Smooth muscle cell of the brain vasculature (primary cell): Measurements from ENCODE around the gene RNASE1.

ENCODE experiments used
- DNase-seq: peaks from one replicate; pipeline ENCODE4 v3.0.0-alpha.2; 2012; ENCODE audit warnings: low read depth, low spot score

The RNASE1 gene

GRCh38 chr14:20807304-20808161, 4.9 kb upstream of the RNASE1 start:
- no peak for DNase-seq

DNA sequence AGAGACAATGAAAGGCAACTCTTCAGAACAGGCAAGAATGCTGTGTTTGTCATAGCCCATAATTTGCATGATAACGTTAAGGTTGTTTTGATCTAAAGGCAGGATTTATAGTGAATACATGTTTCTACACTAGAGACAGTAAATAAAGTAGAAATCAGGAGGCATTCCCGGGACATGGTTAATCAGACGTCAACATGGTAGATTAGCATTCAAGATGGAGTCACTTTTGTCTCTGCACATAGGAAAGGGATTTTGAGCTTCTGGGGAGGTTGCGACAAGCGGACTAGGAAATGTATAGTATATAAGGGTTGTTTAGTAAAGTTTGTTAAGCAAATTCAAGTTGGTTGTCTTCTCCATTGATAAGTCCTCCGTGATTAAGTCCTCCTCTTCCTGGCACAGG, 2.8 kb upstream of the RNASE1 start:
- DNase-seq, result no peak

DNA sequence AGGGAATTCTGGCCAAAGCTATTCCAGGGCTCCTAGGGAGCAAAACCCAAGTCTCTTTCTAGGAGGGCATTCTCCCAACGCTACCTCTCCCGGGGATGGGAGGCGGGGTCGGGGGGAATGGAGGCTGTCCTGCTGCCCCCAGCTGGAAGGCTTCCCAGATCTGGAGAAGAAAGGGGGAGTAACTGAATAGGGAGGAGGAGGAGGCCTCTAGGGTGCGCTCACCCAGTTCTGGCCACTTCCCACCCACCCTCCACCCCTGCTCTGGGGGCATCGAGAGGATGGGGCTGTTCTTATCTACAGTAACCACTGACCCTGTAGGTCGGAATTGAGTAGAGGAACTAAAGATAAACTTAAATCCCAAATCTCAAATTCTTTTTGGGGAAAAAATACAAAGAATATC, 579 bp upstream of the RNASE1 start:
- DNase-seq, result no peak

DNA sequence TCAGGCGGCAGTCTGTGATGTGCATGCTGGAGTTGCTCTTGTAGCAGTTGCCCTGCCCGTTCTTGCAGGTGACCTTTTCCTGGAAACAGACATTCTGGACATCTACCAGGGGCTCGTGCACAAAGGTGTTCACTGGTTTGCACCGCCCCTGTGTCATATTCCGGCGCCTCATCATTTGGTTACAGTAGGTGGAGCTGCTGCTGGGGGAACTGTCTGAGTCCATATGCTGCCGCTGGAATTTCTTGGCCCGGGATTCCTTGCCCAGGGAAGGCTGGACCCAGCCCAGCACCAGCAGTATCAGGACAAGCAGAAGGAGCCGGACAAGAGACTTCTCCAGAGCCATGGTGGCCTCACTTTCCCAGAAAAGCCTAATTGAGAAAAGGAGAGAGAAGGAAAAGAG, 918 bp downstream of the RNASE1 start:
- no peak for DNase-seq

DNA sequence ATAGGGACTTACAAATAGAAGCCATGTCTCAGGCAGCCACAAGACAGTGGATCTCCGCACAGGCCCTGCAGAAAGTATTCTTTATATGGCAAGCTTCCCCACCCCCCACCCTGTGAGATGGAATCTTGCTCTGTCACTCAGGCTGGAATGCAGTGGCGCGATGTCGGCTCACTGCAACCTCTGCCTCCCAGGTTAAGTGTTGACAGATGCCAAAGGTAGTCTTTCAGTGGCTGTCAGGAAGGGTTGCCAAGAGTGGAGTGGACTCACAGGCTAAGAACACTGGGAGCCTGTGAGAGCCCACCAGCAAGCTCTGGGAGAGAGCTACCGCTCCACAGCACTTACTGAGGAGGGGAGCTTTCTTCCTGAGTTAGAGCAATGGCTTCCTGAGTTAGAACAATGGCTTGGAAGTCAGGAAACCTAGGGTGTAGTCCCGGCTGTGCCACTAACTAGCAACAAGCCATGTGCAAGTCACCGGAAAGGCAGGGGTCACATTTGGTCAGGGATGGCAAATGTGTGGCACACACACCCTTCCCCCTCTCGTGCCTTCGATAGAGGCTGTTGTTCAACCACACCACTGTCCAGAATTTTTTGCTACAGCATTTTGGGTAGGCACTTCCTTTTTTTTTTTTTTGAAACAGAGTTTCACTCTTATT, 2.6 kb downstream of the RNASE1 start:
- DNase-seq, result no peak

GRCh38 chr14:20799456-20799891, 3.2 kb downstream of the RNASE1 start:
- DNase-seq, result no peak

GRCh38 chr14:20798932-20799331, 3.7 kb downstream of the RNASE1 start:
- DNase-seq, result no peak

DNA sequence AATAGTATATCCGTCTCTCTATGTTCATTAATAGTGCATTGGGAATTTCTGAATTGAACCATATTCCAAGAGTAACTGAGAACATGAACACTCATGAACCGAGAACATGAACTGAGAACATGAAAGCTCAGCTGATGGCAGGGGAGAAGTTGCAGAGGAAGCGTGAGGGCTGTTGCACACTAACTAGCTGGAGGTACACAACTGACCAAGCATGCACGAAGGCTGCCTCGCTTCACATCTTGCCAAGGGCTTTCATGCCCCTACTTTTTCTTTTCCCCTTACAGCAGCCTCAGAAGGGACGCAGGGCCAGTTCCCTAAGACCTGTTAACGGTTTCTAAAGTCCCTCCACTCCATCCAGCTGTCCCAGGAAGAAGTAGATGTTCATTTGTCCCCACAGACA, 4.3 kb downstream of the RNASE1 start:
- no peak for DNase-seq

DNA sequence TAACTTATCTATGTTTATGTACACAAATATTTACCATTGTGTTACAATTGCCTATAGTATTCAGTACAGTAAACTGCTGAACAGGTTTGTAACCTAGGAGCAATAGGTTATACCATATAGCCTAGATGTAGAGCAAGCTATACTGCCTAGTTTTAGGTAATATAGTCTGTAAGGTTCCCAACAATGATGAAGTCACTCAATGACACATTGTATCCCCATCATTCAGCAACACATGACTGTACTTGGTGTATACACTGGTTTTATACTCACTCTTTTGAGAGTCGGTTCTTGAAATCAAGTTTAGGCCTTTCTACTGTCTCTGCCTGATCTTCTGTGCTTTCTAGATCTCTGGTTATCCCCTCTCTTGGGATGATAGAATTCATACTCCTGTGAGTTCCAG, 5.5 kb downstream of the RNASE1 start:
- DNase-seq, result no peak

DNA sequence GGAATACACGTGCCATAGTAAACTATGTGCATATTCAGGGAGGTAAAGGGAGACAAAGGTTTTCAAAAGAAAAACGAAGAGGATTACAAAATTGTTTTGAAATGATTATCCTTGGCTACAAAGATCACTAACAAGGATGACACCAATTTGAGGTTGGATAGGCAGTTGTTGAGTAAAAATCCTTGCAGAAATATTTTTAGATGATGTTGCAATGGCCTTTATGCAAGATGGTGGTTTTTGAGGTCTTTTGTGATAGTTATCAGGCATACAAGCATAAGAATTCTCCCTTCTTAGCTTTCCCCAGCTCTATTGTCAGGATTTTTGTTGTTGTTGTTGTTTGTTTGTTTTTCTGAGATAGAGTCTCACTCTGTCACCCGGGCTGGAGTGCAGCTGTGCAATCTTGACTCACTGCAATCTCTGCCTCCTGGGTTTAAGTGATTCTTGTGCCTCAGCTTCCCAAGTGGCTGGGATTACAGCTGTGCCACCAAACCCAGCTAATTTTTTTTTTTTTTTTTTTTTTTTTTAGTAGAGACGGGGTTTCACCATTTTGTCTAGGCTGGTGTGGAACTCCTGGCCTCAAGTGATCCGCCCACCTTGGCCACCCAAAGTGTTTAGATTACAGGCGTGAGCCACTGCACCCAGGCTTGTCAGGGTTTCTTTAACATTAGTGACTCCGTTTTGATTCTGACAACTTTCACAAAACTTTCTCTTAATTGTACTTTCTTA, 7.8 kb downstream of the RNASE1 start:
- DNase-seq, result no peak

- no peak for DNase-seq
Observed at GRCh38 chr14:20792556-20792955, 10.1 kb downstream of the RNASE1 start.

GRCh38 chr14:20791597-20791996, 11.0 kb downstream of the RNASE1 start:
- no peak for DNase-seq

DNA sequence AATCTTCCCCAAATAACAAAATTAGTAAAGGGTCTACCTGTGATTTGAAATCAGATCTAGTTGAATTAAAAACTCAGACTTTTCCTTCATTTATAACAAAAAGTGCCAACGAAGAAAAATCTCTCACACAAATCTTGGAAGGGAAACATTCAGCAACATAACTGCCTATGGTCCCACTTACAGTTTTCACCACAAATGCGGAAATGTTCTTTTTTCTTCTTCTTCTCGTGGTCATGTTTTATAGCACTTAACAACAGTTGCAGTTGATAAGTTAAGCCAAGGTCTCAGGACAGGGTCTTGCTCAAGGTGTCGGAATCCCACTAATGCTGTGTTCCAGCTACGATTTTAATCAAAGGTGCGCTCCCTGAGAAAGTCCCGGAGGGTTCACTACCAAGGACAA, 11.5 kb downstream of the RNASE1 start:
- DNase-seq, result no peak

DNA sequence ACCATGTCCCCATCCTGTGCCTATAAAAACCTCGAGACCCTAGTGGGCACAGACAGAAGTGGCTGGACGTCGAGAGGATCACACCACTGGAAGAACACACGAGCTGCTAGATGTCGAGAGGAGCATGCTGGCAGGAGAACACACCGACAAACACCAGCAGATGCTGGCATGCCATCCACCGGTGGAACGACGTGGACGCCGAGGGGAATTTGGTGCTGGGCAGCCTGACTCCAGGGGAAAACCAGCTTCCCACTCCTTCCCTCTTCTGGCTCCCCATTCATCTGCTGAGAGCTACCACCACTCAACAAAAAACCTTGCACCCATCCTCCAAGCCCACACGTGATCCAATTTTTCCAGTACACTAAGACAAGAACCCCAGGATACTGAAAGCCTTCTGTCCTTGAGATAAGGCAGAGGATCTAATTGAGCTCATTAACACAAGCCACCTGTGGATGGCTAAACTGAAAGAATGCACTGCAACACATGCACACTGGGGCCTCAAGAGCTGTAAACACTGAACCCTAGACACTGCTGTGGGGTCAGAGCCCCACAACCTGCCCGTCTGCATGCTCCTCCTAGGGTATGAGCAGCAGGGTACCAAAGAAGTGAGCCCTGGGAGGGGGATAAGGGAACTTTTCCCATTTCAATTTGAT, 12.1 kb downstream of the RNASE1 start:
- no peak for DNase-seq

DNA sequence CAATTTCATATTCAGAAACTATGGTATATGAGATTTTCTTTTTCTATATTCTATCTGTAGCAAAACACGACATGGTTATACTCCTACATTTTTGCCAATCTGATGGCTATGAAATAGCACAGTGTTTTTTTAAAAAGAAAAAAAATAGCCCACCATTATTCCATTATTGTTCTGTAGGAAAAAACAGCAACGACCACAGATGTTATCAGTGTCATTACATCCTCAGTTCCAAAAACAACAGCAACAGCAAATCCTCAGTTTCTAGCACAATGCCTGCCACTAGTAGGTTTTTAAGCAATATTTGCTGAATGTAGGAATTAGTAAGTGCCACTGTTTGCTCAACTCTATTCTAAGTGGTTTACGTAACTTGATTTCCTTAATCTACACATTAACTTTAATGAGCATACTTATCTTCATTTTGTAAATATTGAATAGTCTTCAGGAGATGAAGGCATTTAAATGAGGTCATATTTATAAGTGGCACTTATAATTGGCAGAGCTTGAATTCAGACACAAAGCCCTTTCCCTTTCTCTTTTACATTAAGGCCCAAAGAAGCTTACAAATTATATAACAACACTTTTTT, 13.3 kb downstream of the RNASE1 start:
- DNase-seq, result no peak

DNA sequence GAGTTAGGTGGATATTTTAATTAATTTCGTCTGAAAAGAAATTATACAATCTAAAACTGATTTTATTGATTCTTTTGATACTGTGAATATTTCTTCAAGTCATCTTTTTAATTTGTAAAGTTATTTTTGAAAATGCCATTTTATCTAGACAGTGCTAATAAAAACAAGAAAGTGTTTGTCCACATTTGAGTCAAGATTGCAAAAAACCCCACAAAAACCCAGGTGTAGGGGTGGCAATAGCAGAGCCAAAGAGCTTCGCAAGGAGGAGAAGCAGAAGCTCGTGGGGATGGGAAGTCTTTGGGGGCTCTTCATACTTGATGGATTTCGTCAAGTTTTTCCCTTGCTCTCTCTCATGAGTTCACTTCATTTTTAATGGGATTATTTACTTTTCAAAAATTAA, 15.6 kb downstream of the RNASE1 start:
- DNase-seq, result no peak

DNA sequence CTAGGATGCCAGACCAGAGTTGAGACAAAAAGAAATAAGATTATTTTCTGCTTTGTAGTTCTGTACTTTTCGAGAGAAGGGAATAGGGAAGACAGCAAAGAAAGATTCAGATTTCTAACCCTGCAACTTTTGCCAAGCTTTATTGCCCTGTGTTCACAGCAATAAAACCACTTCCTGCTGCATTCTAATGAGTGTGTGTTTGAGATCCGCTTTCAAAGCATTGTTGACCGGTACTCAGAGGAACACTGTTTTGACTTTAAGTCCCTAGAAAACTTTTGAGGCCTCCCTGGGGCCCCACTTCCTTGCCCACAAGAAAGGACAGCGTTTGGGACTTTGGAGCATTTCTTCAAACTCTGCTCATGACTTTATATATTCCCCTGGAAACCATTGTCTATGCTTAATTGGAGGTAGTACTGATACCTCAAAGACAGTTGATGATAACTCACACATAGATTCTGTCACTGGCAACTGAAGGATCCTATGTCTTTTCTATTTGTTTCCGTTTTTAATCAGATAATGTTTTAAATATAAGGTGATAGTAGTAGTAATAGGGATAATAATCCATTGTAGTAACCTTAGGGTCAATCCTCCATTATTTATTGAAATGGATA, 20.3 kb downstream of the RNASE1 start:
- no peak for DNase-seq

DNA sequence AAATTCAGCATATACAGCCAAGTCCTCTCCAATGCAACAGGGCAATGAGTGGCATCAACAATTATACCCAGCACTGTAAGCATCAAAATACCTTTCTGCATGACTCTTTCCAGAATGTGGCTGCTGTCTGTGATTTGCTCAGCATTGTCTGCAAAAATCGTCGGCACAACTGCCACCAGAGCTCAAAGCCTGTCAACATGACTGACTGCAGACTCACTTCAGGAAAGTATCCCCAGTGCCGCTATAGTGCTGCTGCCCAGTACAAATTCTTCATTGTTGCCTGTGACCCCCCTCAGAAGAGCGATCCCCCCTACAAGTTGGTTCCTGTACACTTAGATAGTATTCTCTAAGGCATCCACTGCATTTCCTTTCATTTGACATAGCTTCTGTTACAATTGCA, 20.8 kb downstream of the RNASE1 start:
- DNase-seq, result no peak

DNA sequence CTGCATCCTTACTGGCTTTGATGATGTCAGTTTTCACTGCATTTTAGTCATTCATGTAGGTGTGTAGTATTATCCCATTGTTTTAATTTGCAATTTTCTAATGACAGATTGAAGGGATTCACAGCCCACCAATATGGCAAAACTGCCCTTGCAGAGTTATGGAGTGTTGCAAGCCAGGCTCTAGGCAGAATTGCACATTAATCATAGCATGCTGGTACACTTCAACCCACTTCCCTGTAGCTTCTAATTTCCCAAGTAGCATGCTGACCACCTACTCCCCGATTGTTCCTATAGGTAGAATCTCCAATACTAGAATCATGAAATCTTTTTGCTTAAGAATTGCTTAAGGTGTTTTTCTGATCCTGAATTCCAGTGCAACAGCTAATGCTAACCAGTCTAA, 26.7 kb downstream of the RNASE1 start:
- DNase-seq, result no peak

GRCh38 chr14:20775043-20775442, 27.6 kb downstream of the RNASE1 start:
- DNase-seq, result no peak

DNA sequence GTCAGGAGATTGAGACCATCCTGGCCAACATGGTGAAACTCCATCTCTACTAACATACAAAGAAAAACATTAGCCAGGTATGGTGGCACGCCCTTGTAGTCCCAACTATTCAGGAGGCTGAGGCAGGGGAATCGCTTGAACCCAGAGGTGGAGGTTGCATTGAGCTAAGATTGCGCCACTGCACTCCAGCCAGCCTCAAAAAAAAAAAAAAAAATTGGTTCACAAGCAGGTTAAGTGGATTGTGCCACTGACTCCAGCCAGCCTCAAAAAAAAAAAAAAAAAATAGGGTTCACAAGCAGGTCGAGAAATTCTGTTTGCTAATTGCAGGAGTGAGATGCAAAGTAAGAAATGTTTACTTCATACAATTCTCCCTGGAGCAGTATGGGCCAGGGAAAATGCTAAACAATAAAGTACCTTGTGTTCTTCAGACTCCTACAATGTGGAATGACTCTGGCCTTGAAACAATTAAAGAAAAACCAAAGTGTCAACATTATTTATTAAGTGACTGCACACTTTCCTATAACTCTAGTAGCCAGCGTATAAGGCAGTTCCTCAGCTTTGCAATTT, 28.3 kb downstream of the RNASE1 start:
- DNase-seq, result no peak
